GM18870 (cell line): ENCODE data around the gene HSBP1.

Experiments
- ATAC-seq: cut with Tn5 transposase; IDR thresholded peaks from one replicate; pipeline ENCODE4 v1.9.1; 2021; ENCODE audit warnings: moderate library complexity; ENCODE audit not compliant: unreplicated experiment

Gene HSBP1

GRCh38 chr16:83802554-83803205, 5.1 kb upstream of the HSBP1 start:
- no peak for ATAC-seq

GRCh38 chr16:83803811-83804210, 4.0 kb upstream of the HSBP1 start:
- no peak for ATAC-seq

GRCh38 chr16:83804366-83804765, 3.4 kb upstream of the HSBP1 start:
- no peak for ATAC-seq

DNA sequence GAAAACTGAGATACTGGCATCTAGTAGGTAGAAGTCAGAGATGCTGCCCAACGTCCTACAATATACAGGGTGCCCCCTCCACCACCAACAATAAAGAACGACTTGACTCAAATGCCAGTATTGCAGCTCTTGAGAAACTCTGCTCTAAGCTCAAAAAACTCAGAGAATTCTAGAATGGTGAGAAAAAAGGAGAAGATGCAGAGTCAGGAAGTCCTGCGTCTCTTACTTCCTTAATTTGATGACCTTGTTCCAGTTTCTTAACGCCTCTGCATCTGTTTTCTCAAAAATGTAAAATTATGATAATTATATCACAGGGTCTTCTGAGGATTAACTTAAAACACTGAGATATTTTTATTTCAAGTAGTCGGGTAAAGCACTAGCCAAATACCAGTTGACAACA, 1.7 kb upstream of the HSBP1 start:
- no peak for ATAC-seq

GRCh38 chr16:83806731-83807130, 1.0 kb upstream of the HSBP1 start:
- no peak for ATAC-seq

- ATAC-seq = no peak
Observed at GRCh38 chr16:83807327-83807709, 460 bp upstream of the HSBP1 start.

GRCh38 chr16:83808573-83809014, 816 bp downstream of the HSBP1 start:
- ATAC-seq = no peak

DNA sequence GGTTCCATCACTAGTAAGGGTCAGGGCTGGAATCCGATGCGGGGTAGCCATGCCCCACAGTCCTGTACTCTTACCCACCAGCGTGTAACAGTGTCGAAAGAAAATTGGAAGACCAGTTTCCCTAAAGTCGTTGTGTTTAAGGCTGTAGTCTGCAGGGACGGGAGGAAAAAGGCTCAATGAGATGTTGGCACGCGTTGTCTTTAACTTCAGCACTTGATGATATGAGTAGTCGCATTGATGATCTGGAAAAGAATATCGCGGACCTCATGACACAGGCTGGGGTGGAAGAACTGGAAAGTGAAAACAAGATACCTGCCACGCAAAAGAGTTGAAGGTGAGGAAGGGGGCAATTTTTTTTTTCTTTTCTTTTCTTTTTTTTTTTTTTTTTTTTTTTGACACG, 1.3 kb downstream of the HSBP1 start:
- ATAC-seq = no peak

DNA sequence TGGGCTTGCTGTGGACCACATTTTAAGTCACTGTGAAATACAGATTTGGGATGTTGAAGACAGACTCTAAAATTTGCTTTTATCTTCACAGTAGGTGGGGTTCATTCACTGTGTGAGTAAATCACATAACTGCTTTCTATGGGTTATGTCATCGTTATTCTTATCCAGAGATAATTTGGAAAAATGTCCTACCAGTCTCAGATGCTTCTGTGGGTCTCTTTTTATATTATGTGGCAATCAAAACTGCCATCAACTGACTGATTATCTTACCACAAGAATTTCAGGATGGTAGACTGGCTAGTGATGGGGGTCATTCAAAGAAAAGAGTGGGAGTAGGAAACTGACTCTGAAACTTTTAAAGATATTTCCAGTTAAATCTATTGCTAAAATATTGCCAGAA, 3.1 kb downstream of the HSBP1 start:
- no peak for ATAC-seq

- ATAC-seq = no peak
Observed at GRCh38 chr16:83813823-83814658, 6.3 kb downstream of the HSBP1 start.

DNA sequence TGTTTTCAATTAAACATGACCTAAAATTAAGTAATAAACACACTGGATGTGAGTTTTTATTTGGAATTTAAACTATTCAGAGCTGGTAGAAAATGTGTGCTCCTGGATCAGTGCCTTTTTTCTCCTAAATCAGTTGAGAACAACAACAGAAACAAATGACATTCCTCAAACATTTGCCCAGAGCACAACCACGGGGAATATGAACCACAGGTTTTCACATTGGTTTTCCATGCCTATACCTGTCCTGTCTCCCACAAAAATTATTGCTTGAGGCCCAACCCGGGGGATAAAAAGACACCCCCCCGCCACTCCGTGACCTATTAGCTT, 6.8 kb downstream of the HSBP1 start:
- no peak for ATAC-seq

DNA sequence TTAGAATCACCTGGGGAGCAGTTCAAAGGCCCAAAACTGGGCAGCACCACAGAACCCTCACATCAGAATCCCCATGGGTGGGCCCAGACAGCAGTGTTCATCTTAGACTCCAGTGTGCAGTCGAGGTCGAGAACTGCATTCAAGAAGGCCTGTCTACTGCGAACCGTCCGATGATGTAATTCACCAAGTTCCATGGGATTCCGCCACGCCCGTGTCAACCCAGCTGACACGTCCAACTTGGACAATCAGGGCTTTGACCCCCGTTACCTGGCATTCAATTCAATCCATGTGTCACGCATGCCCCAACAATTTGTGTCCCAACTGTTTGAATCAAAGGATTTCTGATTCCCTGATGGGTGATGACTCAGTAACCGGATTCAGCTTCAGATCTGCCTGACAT, 9.2 kb downstream of the HSBP1 start:
- ATAC-seq = no peak

GRCh38 chr16:83818276-83818675, 10.5 kb downstream of the HSBP1 start:
- no peak for ATAC-seq

- ATAC-seq = no peak
Observed at GRCh38 chr16:83819361-83819760, 11.6 kb downstream of the HSBP1 start.

GRCh38 chr16:83826146-83826913, 18.6 kb downstream of the HSBP1 start:
- ATAC-seq = no peak

DNA sequence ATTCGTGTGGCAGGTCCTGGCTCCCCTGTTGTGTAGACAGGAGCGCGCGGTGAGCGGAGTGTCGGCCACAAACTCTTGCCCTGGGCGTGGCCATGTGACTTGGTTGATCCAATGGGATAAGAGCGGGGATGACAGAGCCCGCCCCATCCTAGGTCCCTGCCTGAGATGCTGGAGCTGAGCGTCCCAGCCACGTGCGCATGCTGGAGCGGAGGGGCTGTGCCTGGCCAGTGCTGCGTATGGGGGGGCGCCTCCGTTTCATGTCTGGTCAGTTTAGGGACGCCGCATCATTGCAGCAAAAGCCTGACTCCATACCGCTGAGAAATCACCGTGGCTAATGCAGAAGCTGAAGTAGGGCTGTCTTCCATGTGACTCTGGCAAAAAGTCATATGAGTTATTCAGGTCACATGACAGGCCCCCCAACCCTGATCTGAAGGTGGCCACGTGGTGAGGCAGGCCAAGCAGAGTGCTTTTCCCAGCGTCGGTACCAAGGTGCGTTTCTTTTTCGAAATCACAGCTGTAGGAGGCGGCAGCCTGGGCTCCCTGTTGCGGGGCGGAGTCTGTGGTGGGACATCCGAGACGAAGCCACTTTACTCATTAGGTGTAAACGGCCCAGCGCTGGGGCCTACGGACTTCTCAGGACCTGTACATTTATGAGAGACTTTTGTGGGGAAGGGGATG, 22.5 kb downstream of the HSBP1 start:
- ATAC-seq = no peak

GRCh38 chr16:83830769-83831455, 23.1 kb downstream of the HSBP1 start:
- no peak for ATAC-seq

DNA sequence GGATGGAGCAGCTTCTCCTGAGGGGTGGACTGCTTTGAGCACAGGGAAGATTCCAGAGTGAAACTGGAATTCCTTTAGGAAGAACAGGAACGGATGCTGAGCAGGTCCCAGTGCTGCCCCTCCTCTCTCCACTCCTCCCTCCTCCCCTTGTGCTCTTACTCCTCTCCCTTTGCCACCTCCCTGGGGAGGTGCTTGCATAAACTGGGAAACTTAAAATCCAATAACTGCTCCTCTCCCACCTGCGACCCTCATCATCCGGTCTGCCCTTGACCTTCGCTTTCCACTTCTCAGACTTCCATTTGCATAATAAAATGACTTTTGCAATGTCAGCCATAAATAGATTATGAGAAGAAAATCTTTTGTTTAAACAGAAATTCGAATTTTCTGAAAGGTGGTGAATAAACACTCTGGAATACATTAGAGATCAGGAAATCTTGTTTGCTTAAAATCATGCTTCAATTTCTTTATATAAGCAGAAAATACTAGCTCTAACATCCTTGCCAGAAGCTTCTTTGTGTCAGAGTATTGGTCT, 23.7 kb downstream of the HSBP1 start:
- no peak for ATAC-seq

DNA sequence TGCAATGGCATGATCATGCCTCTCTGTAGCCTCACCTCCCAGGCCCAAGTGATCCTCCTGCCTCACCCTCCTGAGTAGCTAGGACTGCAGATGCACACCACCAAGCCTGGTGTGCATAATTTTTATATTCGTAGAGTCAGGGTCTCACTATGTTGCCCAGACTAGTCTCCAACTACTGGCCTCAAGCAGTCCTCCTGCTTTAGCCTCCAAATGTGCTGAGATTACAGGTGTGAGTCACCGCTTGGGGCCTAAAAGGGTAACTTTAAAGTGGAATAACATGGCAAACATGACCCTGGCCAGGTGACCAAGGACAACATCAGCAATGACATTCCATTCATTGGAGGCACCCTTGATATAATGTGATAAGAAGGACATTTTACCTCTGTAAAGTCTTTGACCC, 26.1 kb downstream of the HSBP1 start:
- no peak for ATAC-seq
